ENCODE results near the gene OR2D2.

- TF ChIP-seq, protein P1, sequence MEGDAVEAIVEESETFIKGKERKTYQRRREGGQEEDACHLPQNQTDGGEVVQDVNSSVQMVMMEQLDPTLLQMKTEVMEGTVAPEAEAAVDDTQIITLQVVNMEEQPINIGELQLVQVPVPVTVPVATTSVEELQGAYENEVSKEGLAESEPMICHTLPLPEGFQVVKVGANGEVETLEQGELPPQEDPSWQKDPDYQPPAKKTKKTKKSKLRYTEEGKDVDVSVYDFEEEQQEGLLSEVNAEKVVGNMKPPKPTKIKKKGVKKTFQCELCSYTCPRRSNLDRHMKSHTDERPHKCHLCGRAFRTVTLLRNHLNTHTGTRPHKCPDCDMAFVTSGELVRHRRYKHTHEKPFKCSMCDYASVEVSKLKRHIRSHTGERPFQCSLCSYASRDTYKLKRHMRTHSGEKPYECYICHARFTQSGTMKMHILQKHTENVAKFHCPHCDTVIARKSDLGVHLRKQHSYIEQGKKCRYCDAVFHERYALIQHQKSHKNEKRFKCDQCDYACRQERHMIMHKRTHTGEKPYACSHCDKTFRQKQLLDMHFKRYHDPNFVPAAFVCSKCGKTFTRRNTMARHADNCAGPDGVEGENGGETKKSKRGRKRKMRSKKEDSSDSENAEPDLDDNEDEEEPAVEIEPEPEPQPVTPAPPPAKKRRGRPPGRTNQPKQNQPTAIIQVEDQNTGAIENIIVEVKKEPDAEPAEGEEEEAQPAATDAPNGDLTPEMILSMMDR (IDR thresholded peaks at IDR 0.05): no peak
- TF ChIP-seq POLR2A (IDR thresholded peaks at IDR 0.05): no peak
These were observed 39.8 kb upstream of the OR2D2 start for GRCh38 chr11:6932145-6932544.
